ENCODE data around the gene SUMO4.

DNA sequence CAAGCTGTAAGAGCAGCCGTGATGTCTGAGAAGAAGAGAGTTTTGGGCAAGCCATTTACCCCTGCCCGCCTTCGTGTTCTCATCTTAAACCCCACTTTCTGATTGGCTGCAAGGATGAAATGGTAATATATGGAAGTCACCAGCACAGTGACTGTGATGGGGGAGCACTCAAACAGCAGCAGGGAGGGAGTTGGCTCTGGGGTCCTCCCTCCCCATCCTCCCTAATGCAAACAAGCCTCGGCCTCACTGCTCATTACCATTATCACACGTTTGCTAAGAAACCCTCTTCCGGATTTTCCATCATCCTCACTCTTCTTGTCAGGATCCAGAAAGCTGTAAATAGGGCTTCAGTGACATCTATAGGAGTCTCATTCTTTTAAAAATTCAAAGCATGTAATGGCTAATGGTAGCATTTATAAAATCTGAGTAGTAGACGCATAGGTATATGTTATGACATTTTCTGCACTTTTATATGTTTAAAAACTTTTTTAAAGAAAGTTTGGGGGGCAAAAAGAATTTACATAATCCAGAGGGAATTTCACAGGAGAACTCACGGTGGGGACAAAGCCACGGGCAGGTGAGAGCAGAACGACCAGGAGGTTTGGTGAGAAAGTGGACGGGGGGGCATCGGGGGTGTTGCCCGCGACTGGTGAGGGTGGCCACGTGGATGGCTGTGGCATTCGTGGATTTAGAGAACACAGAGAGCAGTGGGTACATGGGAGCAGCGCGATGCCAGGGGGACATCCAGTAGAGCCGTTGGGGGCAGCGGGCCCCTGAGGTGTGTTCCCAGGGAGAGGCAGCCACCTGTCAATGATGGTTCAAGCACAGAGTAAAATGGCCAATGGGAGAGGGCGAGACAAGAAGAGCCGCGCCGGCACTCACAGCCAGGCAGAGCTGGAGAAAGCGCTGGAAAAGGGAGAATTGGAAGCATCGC lies 29.6 kb downstream of the SUMO4 start:
- TF ChIP-seq, protein P1, sequence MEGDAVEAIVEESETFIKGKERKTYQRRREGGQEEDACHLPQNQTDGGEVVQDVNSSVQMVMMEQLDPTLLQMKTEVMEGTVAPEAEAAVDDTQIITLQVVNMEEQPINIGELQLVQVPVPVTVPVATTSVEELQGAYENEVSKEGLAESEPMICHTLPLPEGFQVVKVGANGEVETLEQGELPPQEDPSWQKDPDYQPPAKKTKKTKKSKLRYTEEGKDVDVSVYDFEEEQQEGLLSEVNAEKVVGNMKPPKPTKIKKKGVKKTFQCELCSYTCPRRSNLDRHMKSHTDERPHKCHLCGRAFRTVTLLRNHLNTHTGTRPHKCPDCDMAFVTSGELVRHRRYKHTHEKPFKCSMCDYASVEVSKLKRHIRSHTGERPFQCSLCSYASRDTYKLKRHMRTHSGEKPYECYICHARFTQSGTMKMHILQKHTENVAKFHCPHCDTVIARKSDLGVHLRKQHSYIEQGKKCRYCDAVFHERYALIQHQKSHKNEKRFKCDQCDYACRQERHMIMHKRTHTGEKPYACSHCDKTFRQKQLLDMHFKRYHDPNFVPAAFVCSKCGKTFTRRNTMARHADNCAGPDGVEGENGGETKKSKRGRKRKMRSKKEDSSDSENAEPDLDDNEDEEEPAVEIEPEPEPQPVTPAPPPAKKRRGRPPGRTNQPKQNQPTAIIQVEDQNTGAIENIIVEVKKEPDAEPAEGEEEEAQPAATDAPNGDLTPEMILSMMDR (conservative IDR thresholded peaks at IDR 0.05; ENCODE audit: low read depth, low read length), result peak; percentile 24; the same call in 1 of the 2 replicates
- TF ChIP-seq EZH2 (IDR thresholded peaks at IDR 0.05; ENCODE audit: borderline replicate concordance, low read depth, low read length, poor library complexity, severe bottlenecking), result no peak

Measured in A673 (cell line).